Keratinocyte (primary cell): ENCODE results near the gene MEIS3. TPM values are rescaled to one million over a fixed set of nuclear protein-coding genes. Genes with fewer than 3 reads are reported as not detected.

Experiments
- DNase-seq: peaks from one replicate; pipeline ENCODE4 v3.0.0-alpha.2; 2011; ENCODE audit warnings: low read depth, missing footprints, low spot score
- FAIRE-seq: peaks from 2 replicates; lab custom pipeline; 2011; peaks lifted over from hg19 to GRCh38; lab: Jason Lieb, UNC
- H2AFZ ChIP-seq: 2 replicates; pipeline ENCODE4 v1.6.0; 2012; ENCODE audit warnings: low read length, control low read depth, inconsistent platforms; ENCODE audit not compliant: control insufficient read depth
- H3K27ac ChIP-seq: 2 replicates; pipeline ENCODE4 v1.5.1; 2011; ENCODE audit warnings: low read length; ENCODE audit not compliant: control insufficient read depth, insufficient read depth
- H3K27me3 ChIP-seq: 3 replicates; pipeline ENCODE4 v1.6.0; 2011; ENCODE audit warnings: low read length; ENCODE audit not compliant: control insufficient read depth, insufficient read depth; ENCODE audit errors: extremely low read depth
- H3K36me3 ChIP-seq, 2 experiments: 2 replicates in 1 of 2; 3 replicates in 1 of 2; pipeline ENCODE4 v1.5.1; 2011; ENCODE audit warnings: low read length in 2 of 2, mild to moderate bottlenecking in 1 of 2; ENCODE audit not compliant: control insufficient read depth in 2 of 2, insufficient read depth in 2 of 2; ENCODE audit errors: extremely low read depth in 1 of 2
- H3K4me1 ChIP-seq: 3 replicates; pipeline ENCODE4 v1.5.1; 2011; ENCODE audit warnings: low read length; ENCODE audit not compliant: control insufficient read depth, insufficient read depth; ENCODE audit errors: extremely low read depth
- H3K4me2 ChIP-seq: 3 replicates; pipeline ENCODE4 v1.6.0; 2011; ENCODE audit warnings: low read depth, low read length; ENCODE audit not compliant: control insufficient read depth, insufficient read depth; ENCODE audit errors: extremely low read depth
- H3K4me3 ChIP-seq, 3 experiments: fragments of 200-600 bp in 1 of 3; sonication (generic) in 1 of 3; 2 replicates in 2 of 3; 3 replicates in 1 of 3; pipeline ENCODE4 v1.5.1; 2011 to 2016; ENCODE audit warnings: low read length in 3 of 3, mild to moderate bottlenecking in 3 of 3, control low read depth in 2 of 3, inconsistent platforms in 1 of 3, low read depth in 1 of 3, mixed read lengths in 1 of 3, mixed run types in 1 of 3, moderate library complexity in 1 of 3; ENCODE audit not compliant: control insufficient read depth in 2 of 3, insufficient read depth in 2 of 3; ENCODE audit errors: extremely low read depth in 1 of 3
- H3K79me2 ChIP-seq: 2 replicates; pipeline ENCODE4 v1.6.0; 2012; ENCODE audit warnings: low read length; ENCODE audit not compliant: control insufficient read depth, insufficient read depth
- H3K9ac ChIP-seq: 3 replicates; pipeline ENCODE4 v1.6.0; 2011; ENCODE audit warnings: low read length; ENCODE audit not compliant: control insufficient read depth, insufficient read depth; ENCODE audit errors: extremely low read depth
- H3K9me1 ChIP-seq: 3 replicates; pipeline ENCODE4 v1.6.0; 2011; ENCODE audit warnings: low read length; ENCODE audit not compliant: control insufficient read depth, insufficient read depth; ENCODE audit errors: extremely low read depth
- H3K9me3 ChIP-seq: 2 replicates; pipeline ENCODE4 v1.5.1; 2012; ENCODE audit warnings: low read depth, low read length; ENCODE audit not compliant: control insufficient read depth
- H4K20me1 ChIP-seq: 3 replicates; pipeline ENCODE4 v1.6.0; 2011; ENCODE audit warnings: low read length; ENCODE audit not compliant: control insufficient read depth, insufficient read depth; ENCODE audit errors: extremely low read depth
- EZH2 ChIP-seq: IDR thresholded peaks from one replicate; pipeline ENCODE4 v1.6.1; 2012; ENCODE audit warnings: inconsistent platforms, mild to moderate bottlenecking, low read length, moderate library complexity
- dilution Hi-C: fragments of 300-500 bp; cut with MboI; formaldehyde crosslinking; loops from one replicate; pipeline ENCODE4 v1.7.0; 2020; ENCODE audit warnings: low sequenced_read_pairs; ENCODE audit not compliant: extremely low pct_ligation_motif_present
- polyA plus RNA-seq, 5 experiments: library from polyadenylated mRNA; depleted of rRNA in 3 of 5; stranded (reverse) in 3 of 5; stranded (forward) in 1 of 5; unstranded in 1 of 5; fragments of >200 nt; gene quantifications; 1 replicate in 1 of 5; 2 replicates in 3 of 5; 3 replicates in 1 of 5; pipeline versions ENCODE4 v1.2.1 to v1.2.3, GENCODE V29; 2011 to 2012; ENCODE audit warnings: missing spikeins in 2 of 5, low read depth in 1 of 5, low replicate concordance in 1 of 5
- TF ChIP-seq, protein P1 (sequence below), 3 experiments: IDR thresholded peaks in 1 of 3; conservative IDR thresholded peaks in 1 of 3; optimal IDR thresholded peaks in 1 of 3; 2 replicates in 2 of 3; 3 replicates in 1 of 3; pipeline versions ENCODE3 to v1.5.1; 2011; ENCODE audit warnings: low read length in 3 of 3, mild to moderate bottlenecking in 3 of 3, moderate library complexity in 2 of 3, control low read depth in 1 of 3, inconsistent platforms in 1 of 3; ENCODE audit not compliant: insufficient read depth in 2 of 3; ENCODE audit errors: extremely low read depth in 1 of 3

MEIS3 gene
- polyA plus RNA-seq, 1 donor (not counting 4 experiments of a cell fraction or from before 2014, with no cell fraction given): 1.7 TPM

- Histone ChIP-seq H3K4me2 (no peak overlapping the region), H2AFZ (no peak overlapping the region), H3K4me1 (no peaks in the 10 kb centered on the region), H3K36me3 (no peaks in the 10 kb centered on the region), H4K20me1 (no peaks in the 10 kb centered on the region), H3K27me3 (peaks cover 31% of the 10 kb centered on the region), H3K4me3 (no peak overlapping the region), H3K9me3 (no peaks in the 10 kb centered on the region), H3K79me2 (no peaks in the 10 kb centered on the region), H3K27ac (no peak overlapping the region), H3K9ac (no peak overlapping the region), H3K9me1 (no peaks in the 10 kb centered on the region)
- DNase-seq (no peak), FAIRE-seq (no peak)
- dilution Hi-C loops: no loop called here
- no peak for TF ChIP-seq EZH2
- TF ChIP-seq, protein P1, sequence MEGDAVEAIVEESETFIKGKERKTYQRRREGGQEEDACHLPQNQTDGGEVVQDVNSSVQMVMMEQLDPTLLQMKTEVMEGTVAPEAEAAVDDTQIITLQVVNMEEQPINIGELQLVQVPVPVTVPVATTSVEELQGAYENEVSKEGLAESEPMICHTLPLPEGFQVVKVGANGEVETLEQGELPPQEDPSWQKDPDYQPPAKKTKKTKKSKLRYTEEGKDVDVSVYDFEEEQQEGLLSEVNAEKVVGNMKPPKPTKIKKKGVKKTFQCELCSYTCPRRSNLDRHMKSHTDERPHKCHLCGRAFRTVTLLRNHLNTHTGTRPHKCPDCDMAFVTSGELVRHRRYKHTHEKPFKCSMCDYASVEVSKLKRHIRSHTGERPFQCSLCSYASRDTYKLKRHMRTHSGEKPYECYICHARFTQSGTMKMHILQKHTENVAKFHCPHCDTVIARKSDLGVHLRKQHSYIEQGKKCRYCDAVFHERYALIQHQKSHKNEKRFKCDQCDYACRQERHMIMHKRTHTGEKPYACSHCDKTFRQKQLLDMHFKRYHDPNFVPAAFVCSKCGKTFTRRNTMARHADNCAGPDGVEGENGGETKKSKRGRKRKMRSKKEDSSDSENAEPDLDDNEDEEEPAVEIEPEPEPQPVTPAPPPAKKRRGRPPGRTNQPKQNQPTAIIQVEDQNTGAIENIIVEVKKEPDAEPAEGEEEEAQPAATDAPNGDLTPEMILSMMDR (optimal IDR thresholded peaks at IDR 0.05 in 1 of 3, IDR thresholded peaks at IDR 0.05 in 1 of 3, conservative IDR thresholded peaks at IDR 0.05 in 1 of 3; ENCODE audit: extremely low read depth in 1 of 3, insufficient read depth in 2 of 3, low read length in 3 of 3): no peak
Measured at GRCh38 chr19:47465957-47466356, 46.6 kb upstream of the MEIS3 start.

DNA sequence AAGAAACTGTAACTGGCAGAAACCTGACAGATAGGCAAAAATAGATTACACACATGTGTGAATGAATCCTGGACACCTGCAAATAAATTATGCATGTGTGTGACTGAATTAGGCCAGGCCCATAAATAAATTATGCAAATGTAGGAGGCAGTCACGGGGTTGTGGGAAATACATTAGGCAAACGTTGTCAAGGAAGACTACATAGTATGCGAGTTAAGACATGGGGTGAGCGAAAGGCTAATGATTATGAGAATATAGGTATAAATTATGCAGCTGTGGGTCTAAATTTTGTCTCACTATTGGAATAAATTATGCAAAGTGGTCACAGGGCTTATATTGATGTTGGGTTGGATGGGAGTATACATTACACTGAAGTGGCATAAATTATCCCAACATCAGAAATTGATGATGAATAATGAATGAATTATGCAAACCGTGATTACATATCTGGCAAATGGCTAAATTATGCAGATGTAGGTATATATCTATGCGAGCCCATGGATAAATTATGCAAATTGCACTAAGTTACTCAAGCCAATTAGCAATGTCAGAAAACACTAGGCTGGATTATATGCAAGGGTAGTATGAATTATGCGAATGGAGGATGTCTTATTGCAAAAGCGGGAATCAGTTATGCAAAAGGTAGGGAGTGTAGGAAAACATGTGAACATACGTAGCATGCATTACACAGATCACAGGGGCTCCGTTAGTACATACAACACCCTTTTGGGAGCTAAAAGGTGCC lies 45.5 kb upstream of the MEIS3 start:
- no peaks in the 10 kb centered on the region for H3K4me1 ChIP-seq
- no peak overlapping the region for H3K27ac ChIP-seq
- no peaks in the 10 kb centered on the region for H3K9me3 ChIP-seq
- TF ChIP-seq, protein P1 (optimal IDR thresholded peaks at IDR 0.05 in 1 of 3, IDR thresholded peaks at IDR 0.05 in 1 of 3, conservative IDR thresholded peaks at IDR 0.05 in 1 of 3; ENCODE audit: extremely low read depth in 1 of 3, insufficient read depth in 2 of 3, low read length in 3 of 3): no peak
- TF ChIP-seq EZH2: no peak
- H3K4me2 ChIP-seq: no peak overlapping the region
- H3K36me3 ChIP-seq: no peaks in the 10 kb centered on the region
- H2AFZ ChIP-seq: no peak overlapping the region
- no peaks in the 10 kb centered on the region for H4K20me1 ChIP-seq
- DNase-seq: no peak
- dilution Hi-C loops: no loop called here
- peaks cover 22% of the 10 kb centered on the region for H3K27me3 ChIP-seq
- no peak overlapping the region for H3K4me3 ChIP-seq
- no peaks in the 10 kb centered on the region for H3K79me2 ChIP-seq
- FAIRE-seq: no peak
- no peak overlapping the region for H3K9ac ChIP-seq
- H3K9me1 ChIP-seq: no peaks in the 10 kb centered on the region
